Measurements from ENCODE around the gene PRKACA.

- TF ChIP-seq YY1 (IDR thresholded peaks at IDR 0.05; ENCODE audit: insufficient read depth, insufficient read length) (no peak), ZNF274 (IDR thresholded peaks at IDR 0.05; ENCODE audit: low read depth, low read length) (no peak)
These were observed 25.0 kb upstream of the PRKACA start for GRCh38 chr19:14142262-14143190.
